K562 (cell line): ENCODE data around the gene BAIAP3. TPM values are rescaled to one million over a fixed set of nuclear protein-coding genes. Genes with fewer than 3 reads are reported as not detected.
A peak's percentile ranks its signal among the peaks of the same experiment; 100 is the strongest.

Source experiments
- ATAC-seq: fragments of 200-7000 bp; cut with Tn5 transposase; 3 replicates; pipeline ENCODE4 v1.9.1; 2020; ENCODE audit warnings: moderate library complexity
- BruUV-seq: library from RNA; stranded (reverse); fragments of 400-500 nt; replicated peaks from 2 replicates; lab custom pipeline; 2021; lab: Mats Ljungman, UMichigan
- CTCF ChIA-PET: fragments of 300-600 bp; formaldehyde crosslinking; extraction: SDS; loops from one replicate; lab custom pipeline; 2021; ENCODE audit warnings: low intra/inter-chr PET ratio; lab: Yijun Ruan, JAX
- POLR2A ChIA-PET: fragments of 300-600, 350-650 bp; sonication (Branson Sonifier 250); formaldehyde crosslinking; extraction: SDS; loops from one replicate; lab custom pipeline; 2021; ENCODE audit warnings: antibody characterized with exemption, inconsistent platforms; lab: Yijun Ruan, JAX
- DNase-seq, 4 experiments: peaks; one replicate each; pipeline versions ENCODE4 v3.0.0 to v3.0.0-alpha.2; 2011 to 2018; ENCODE audit warnings: low spot score in 3 of 4, mixed read lengths in 3 of 4; ENCODE audit errors: extremely low read depth in 1 of 4
- FAIRE-seq: peaks from 2 replicates; lab custom pipeline; 2011; peaks lifted over from hg19 to GRCh38; lab: Jason Lieb, UNC
- H2AFZ ChIP-seq: 2 replicates; pipeline ENCODE4 v1.6.0; 2011; ENCODE audit warnings: low read depth, low read length, control low read depth, inconsistent platforms
- H3K27ac ChIP-seq: fragments of 200-600 bp; 3 replicates; pipeline ENCODE4 v1.8.0; 2011; ENCODE audit warnings: low read depth, mild to moderate bottlenecking, control low read depth, inconsistent platforms, low read length, moderate library complexity, mixed read lengths; ENCODE audit errors: extremely low read depth
- H3K27me3 ChIP-seq, 2 experiments: fragments of 300-600 bp in 1 of 2; 2 replicates in 1 of 2; 3 replicates in 1 of 2; pipeline versions ENCODE4 v1.6.0 to v1.8.0; 2011; ENCODE audit warnings: inconsistent platforms in 2 of 2, low read length in 2 of 2, mild to moderate bottlenecking in 1 of 2, mixed read lengths in 1 of 2, moderate library complexity in 1 of 2; ENCODE audit not compliant: control insufficient read depth in 2 of 2, insufficient read depth in 2 of 2
- H3K36me3 ChIP-seq: fragments of 300-600 bp; 3 replicates; pipeline ENCODE4 v1.8.0; 2011; ENCODE audit warnings: mild to moderate bottlenecking, low read length, inconsistent platforms; ENCODE audit not compliant: control insufficient read depth, insufficient read depth
- H3K4me1 ChIP-seq, 2 experiments: fragments of 200-600 bp in 1 of 2; replicated peaks in 1 of 2; 2 replicates in 1 of 2; 3 replicates in 1 of 2; pipeline versions ENCODE4 v1.5.1 to v1.8.0; 2011; ENCODE audit warnings: inconsistent platforms in 2 of 2, low read length in 2 of 2, mild to moderate bottlenecking in 1 of 2, mixed read lengths in 1 of 2, moderate library complexity in 1 of 2; ENCODE audit not compliant: control insufficient read depth in 2 of 2, insufficient read depth in 2 of 2
- H3K4me2 ChIP-seq: 2 replicates; pipeline ENCODE4 v1.6.1; 2011; ENCODE audit warnings: low read length, control low read depth, inconsistent platforms, mixed read lengths; ENCODE audit not compliant: insufficient read depth
- H3K4me3 ChIP-seq: fragments of 200-600 bp; sonication (generic), shearing (Covaris generic); 2 replicates; pipeline ENCODE4 v1.5.1; 2016; ENCODE audit warnings: control low read depth, inconsistent platforms
- H3K79me2 ChIP-seq: fragments of 200-600 bp; 3 replicates; pipeline ENCODE4 v1.8.0; 2011; ENCODE audit warnings: low read length, inconsistent platforms; ENCODE audit not compliant: control insufficient read depth, insufficient read depth
- H3K9ac ChIP-seq, 2 experiments: 2 replicates each; pipeline versions ENCODE4 v1.6.0 to v1.6.1; 2011; ENCODE audit warnings: low read depth in 2 of 2, low read length in 2 of 2, control low read depth in 1 of 2, inconsistent platforms in 1 of 2, mild to moderate bottlenecking in 1 of 2, mixed read lengths in 1 of 2; ENCODE audit not compliant: insufficient read depth in 1 of 2
- H3K9me1 ChIP-seq: one replicate; pipeline ENCODE4 v1.6.0; 2011; ENCODE audit warnings: inconsistent platforms, mild to moderate bottlenecking, low read length, moderate library complexity; ENCODE audit not compliant: control insufficient read depth, insufficient read depth
- H3K9me3 ChIP-seq: replicated peaks from 2 replicates; pipeline ENCODE4 v1.5.1; 2011; ENCODE audit warnings: low read depth, low read length, inconsistent platforms; ENCODE audit not compliant: control insufficient read depth, insufficient read depth
- H4K20me1 ChIP-seq: replicated peaks from 2 replicates; pipeline ENCODE4 v1.6.1; 2011; ENCODE audit warnings: low read length, inconsistent platforms, mixed read lengths; ENCODE audit not compliant: control insufficient read depth, insufficient read depth
- ATF3 ChIP-seq, 2 experiments: fragments of 450-650 bp in 1 of 2; sonication (generic) in 1 of 2; formaldehyde crosslinking in 1 of 2; IDR thresholded peaks in 1 of 2; conservative IDR thresholded peaks in 1 of 2; 2 replicates each; pipeline versions ENCODE4 v1.6.1 to v1.8.1; 2016 to 2023; ENCODE audit warnings: mild to moderate bottlenecking in 2 of 2, moderate library complexity in 2 of 2, inconsistent platforms in 1 of 2, missing genetic modification reagents in 1 of 2
- CBX5 ChIP-seq: IDR thresholded peaks from 2 replicates; pipeline ENCODE4 v1.6.1; 2014; ENCODE audit warnings: low read depth, borderline replicate concordance
- CTBP1 ChIP-seq: fragments of 450-650 bp; IDR thresholded peaks from 2 replicates; pipeline ENCODE4 v1.6.1; 2016; ENCODE audit warnings: borderline replicate concordance
- ETV1 ChIP-seq: fragments of 450-650 bp; conservative IDR thresholded peaks from 2 replicates; pipeline ENCODE4 v1.6.1; 2016; ENCODE audit warnings: missing genetic modification characterization, control low read depth, low read depth, missing compliant biosample characterization
- POLR2G ChIP-seq: fragments of 200-400 bp; formaldehyde crosslinking; IDR thresholded peaks from 2 replicates; pipeline ENCODE4 v1.6.1; 2017; ENCODE audit warnings: low read depth, mild to moderate bottlenecking, antibody characterized with exemption, low read length, moderate library complexity
- TAF15 ChIP-seq: fragments of 200-400 bp; formaldehyde crosslinking; IDR thresholded peaks from 2 replicates; pipeline ENCODE4 v1.6.1; 2017; ENCODE audit warnings: mild to moderate bottlenecking, low read depth, low read length, moderate library complexity
- ZNF780A ChIP-seq: fragments of 250-450 bp; sonication (Bioruptor Pico); IDR thresholded peaks from 2 replicates; pipeline ENCODE4 v1.5.0; 2021; ENCODE audit warnings: mild to moderate bottlenecking
- WGBS: fragments of 100-300 bp; shearing (Covaris generic); methylation state at CpG from one replicate; pipeline ENCODE4 v1.1.6; 2016; ENCODE audit warnings: low coverage, mixed read lengths; ENCODE audit not compliant: insufficient coverage; ENCODE audit errors: missing lambda C conversion rate; 5-methylcytosine and 5-hydroxymethylcytosine counted together
- in situ Hi-C: fragments of 300-500 bp; cut with MboI; formaldehyde crosslinking; loops from 4 replicates; pipeline ENCODE4 v1.15.0; 2018; ENCODE audit warnings: inconsistent platforms, mixed read lengths
- intact Hi-C: fragments of 100-400 bp; cut with micrococcal nuclease; formaldehyde crosslinking; loops from 2 replicates; pipeline ENCODE4 v1.14.2; 2022
- polyA plus RNA-seq, 8 experiments: library from polyadenylated mRNA; depleted of rRNA in 4 of 8; stranded (reverse) in 5 of 8; unstranded in 3 of 8; fragments of >200 nt; fragmentation: Nextera tagmentation in 2 of 8; fragmentation: Illumina TruSeq in 1 of 8; extraction: Ambion mirVana in 2 of 8; extraction: Trizol in 1 of 8; gene quantifications; 2 replicates each; pipeline versions ENCODE4 v1.2.1 to v1.2.3, GENCODE V29; 2011 to 2014; ENCODE audit warnings: inconsistent platforms in 1 of 8, missing spikeins in 1 of 8
- total RNA-seq, 7 experiments: library from RNA; depleted of rRNA in 6 of 7; stranded (reverse); fragments of >200 nt in 6 of 7; fragmentation: Illumina TruSeq in 2 of 7; extraction: Trizol in 2 of 7; gene quantifications; 2 replicates each; pipeline versions ENCODE4 v1.2.1 to v1.2.3, GENCODE V29; 2011 to 2021; ENCODE audit warnings: low replicate concordance in 1 of 7
- TF ChIP-seq, protein P1 (sequence below): sonication (generic); formaldehyde crosslinking; IDR thresholded peaks from 2 replicates; pipeline ENCODE4 v1.8.1; 2023; ENCODE audit warnings: mild to moderate bottlenecking, missing genetic modification reagents

BAIAP3 gene
- total and polyA plus RNA-seq, 9 of the 15 experiments (the other 6 are each of a cell fraction or from before 2014, with no cell fraction given): 0.03 to 4.5 (median 0.57) TPM; not detected in 1

DNA sequence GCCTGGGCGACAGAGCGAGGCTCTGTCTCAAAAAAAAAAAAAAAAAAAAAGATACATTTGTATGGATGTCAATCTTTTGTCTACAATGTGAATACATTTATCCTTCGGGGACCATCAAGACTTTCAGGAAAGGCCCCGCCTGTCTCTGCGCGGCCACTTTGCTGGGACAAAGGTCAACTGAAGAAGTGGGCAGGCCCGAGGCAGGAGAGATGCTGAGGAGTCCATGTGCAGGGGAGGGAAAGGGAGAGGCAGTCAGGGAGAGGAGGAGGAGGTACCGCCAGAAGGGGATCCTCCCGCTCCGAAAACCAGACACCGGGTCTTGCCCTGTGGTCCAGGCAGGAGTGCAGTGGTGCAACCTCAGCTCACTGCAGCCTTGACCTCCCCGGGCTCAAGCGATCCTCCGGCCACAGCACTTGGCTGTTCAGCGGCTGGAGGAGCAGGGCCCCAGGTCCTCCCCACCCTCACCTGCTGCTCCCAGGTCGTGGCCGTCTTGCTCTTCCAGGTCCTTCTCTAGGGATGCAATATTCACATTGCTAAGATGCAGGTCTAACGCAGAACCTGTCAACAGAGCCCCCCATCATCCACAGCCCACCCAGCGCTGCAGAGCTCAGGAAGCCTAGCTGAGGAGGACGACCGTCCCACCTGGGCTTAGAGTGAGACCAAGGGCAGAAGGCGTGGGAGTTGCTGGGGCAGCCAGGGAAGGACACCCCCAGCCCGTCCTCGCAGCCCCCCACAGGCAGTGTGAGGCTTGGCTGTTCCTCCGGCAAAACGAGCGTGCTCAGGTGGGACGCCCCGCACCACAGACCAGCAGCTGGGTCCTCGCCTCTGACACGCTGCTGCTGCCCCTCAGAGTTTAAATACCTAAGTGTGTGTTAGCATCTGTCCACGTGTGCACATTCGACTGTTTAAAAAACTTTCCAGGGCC lies 37.9 kb downstream of the BAIAP3 start:
- no TSS peak for BruUV-seq
- no peaks in the 10 kb centered on the region for H4K20me1 ChIP-seq

More for the DNA sequence above, 37.9 kb downstream of the BAIAP3 start:
- H3K9me3 ChIP-seq: no peaks in the 10 kb centered on the region
- H3K79me2 ChIP-seq: peaks cover 7% of the 10 kb centered on the region; the same call in 2 of the 3 replicates
- FAIRE-seq: no peak
- no peak for TF ChIP-seq ZNF780A (CRISPR knock-in tag)
- TF ChIP-seq ETV1 (tag): no peak
- TF ChIP-seq CTBP1: no peak
- peak; percentile 47 for TF ChIP-seq POLR2G
- no peak for TF ChIP-seq TAF15
- TF ChIP-seq, protein P1, sequence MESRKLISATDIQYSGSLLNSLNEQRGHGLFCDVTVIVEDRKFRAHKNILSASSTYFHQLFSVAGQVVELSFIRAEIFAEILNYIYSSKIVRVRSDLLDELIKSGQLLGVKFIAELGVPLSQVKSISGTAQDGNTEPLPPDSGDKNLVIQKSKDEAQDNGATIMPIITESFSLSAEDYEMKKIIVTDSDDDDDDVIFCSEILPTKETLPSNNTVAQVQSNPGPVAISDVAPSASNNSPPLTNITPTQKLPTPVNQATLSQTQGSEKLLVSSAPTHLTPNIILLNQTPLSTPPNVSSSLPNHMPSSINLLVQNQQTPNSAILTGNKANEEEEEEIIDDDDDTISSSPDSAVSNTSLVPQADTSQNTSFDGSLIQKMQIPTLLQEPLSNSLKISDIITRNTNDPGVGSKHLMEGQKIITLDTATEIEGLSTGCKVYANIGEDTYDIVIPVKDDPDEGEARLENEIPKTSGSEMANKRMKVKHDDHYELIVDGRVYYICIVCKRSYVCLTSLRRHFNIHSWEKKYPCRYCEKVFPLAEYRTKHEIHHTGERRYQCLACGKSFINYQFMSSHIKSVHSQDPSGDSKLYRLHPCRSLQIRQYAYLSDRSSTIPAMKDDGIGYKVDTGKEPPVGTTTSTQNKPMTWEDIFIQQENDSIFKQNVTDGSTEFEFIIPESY (CRISPR knock-in tag): 0 out of 2 replicates have a peak, but pooled peaks have one; percentile 23
- no peak for TF ChIP-seq ATF3 (IDR thresholded peaks at IDR 0.05)
- TF ChIP-seq ATF3 (CRISPR knock-in tag; conservative IDR thresholded peaks at IDR 0.05): no peak
- no peak for TF ChIP-seq CBX5
- in situ Hi-C loops: no loop called here
- H3K4me3 ChIP-seq: no peak overlapping the region
- POLR2A ChIA-PET: interaction anchor here (3.8 kb wide), 1 partner anchor 7 kb away, joined by 18 read pairs; no protein-coding TSS in a partner anchor
- peaks cover 33% of the 10 kb centered on the region; the same call in 2 of the 3 replicates for H3K36me3 ChIP-seq
- no peak overlapping the region for H3K4me2 ChIP-seq
- ATAC-seq: no peak
- no peak overlapping the region; a peak in 1 of 4 replicates for H3K9ac ChIP-seq
- CTCF ChIA-PET: no interaction called here
- H2AFZ ChIP-seq: no peak overlapping the region
- intact Hi-C loops: no loop called here
- H3K9me1 ChIP-seq: no peaks in the 10 kb centered on the region
- DNase-seq: no peak
- 89% methylated on average over 24 of the region's 33 CpGs for WGBS
- no peaks in the 10 kb centered on the region for H3K27me3 ChIP-seq
- no peak overlapping the region for H3K27ac ChIP-seq
- H3K4me1 ChIP-seq: peaks cover 0 to 54% of the 10 kb centered on the region in 2 experiments; a peak in 3 of 5 replicates
